ENCODE results near the gene DPP7.
A peak's percentile ranks its signal among the peaks of the same experiment; 100 is the strongest.
"Not testable (repeated sequence)": the region's sequence is repeated elsewhere in the genome, so short reads cannot be mapped to it uniquely, and the experiment has no call there.

DPP7 gene

GRCh38 chr9:137123468-137123837 is 8.9 kb upstream of the DPP7 start:
- no peak overlapping the region for H3K4me3 ChIP-seq (replicated peaks; ENCODE audit: insufficient read depth, low read length)
- DNase-seq (ENCODE audit: low read depth in 1 of 2, low spot score in 1 of 2) = no peak
- no peaks in the 10 kb centered on the region for H3K27me3 ChIP-seq (ENCODE audit: insufficient read depth, poor library complexity, severe bottlenecking)
- TF ChIP-seq SPI1 (IDR thresholded peaks at IDR 0.05; ENCODE audit: borderline replicate concordance, low read depth) = no peak
- TF ChIP-seq, protein P1, sequence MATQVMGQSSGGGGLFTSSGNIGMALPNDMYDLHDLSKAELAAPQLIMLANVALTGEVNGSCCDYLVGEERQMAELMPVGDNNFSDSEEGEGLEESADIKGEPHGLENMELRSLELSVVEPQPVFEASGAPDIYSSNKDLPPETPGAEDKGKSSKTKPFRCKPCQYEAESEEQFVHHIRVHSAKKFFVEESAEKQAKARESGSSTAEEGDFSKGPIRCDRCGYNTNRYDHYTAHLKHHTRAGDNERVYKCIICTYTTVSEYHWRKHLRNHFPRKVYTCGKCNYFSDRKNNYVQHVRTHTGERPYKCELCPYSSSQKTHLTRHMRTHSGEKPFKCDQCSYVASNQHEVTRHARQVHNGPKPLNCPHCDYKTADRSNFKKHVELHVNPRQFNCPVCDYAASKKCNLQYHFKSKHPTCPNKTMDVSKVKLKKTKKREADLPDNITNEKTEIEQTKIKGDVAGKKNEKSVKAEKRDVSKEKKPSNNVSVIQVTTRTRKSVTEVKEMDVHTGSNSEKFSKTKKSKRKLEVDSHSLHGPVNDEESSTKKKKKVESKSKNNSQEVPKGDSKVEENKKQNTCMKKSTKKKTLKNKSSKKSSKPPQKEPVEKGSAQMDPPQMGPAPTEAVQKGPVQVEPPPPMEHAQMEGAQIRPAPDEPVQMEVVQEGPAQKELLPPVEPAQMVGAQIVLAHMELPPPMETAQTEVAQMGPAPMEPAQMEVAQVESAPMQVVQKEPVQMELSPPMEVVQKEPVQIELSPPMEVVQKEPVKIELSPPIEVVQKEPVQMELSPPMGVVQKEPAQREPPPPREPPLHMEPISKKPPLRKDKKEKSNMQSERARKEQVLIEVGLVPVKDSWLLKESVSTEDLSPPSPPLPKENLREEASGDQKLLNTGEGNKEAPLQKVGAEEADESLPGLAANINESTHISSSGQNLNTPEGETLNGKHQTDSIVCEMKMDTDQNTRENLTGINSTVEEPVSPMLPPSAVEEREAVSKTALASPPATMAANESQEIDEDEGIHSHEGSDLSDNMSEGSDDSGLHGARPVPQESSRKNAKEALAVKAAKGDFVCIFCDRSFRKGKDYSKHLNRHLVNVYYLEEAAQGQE (IDR thresholded peaks at IDR 0.05; ENCODE audit: insufficient replicate concordance, low read depth) = no peak
- no peak for TF ChIP-seq GABPA (IDR thresholded peaks at IDR 0.05; ENCODE audit: low read depth)
- TF ChIP-seq POLR2AphosphoS5 (IDR thresholded peaks at IDR 0.05; ENCODE audit: low read depth) = no peak
- TF ChIP-seq CTCF (IDR thresholded peaks at IDR 0.05; ENCODE audit: insufficient read depth, low read length) = no peak
- no peak overlapping the region for H3K27ac ChIP-seq (replicated peaks)

- not testable (repeated sequence) for DNase-seq (ENCODE audit: low read depth in 1 of 2, low spot score in 1 of 2); H3K4me3 ChIP-seq (replicated peaks; ENCODE audit: insufficient read depth, low read length); H3K27ac ChIP-seq (replicated peaks)
Measured at GRCh38 chr9:137122796-137123467, 8.4 kb upstream of the DPP7 start.

DNA sequence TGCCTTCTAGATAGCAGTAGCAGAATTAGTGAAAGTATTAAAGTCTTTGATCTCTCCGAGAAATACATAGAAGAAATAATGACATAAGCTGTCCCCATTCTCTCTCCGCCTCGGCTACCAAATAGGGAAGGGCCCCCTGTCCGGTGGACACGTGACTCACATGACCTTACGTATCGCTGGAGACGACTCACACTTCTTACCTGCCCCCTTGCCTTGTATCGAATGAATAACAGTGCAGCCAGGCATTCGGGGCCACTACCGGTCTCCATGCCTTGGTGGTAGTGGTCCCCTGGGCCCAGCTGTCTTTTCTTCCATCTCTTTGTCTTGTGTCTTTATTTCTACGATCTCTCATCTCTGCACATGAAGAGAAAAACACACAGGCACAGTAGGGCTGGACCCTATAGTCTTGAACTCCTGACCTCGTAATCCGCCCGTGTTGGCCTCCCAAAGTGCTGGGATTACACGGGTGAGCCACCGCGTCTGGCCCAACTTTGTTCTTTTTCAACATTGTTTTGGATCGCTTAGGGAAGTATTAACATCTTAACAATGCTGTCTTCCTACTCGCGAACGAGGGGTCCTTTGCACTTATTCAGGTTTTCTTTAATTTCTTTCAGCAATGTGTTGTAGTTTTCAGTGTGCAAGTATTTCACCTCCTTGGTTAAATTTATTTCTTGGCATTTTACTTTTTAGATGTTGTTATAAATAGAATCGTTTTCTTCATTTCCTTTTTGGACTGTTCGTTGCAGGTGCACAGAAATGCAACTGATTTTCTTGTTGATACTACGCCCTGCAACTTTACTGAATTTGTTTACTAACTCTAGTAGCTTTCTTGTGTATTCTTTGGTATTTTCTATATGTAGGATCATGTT is 7.6 kb upstream of the DPP7 start:
- not testable (repeated sequence) for DNase-seq (ENCODE audit: low read depth in 1 of 2, low spot score in 1 of 2); H3K4me3 ChIP-seq (replicated peaks; ENCODE audit: insufficient read depth, low read length); H3K27ac ChIP-seq (replicated peaks); H3K27me3 ChIP-seq (ENCODE audit: insufficient read depth, poor library complexity, severe bottlenecking)

More at GRCh38 chr9:137122796-137123467, 8.4 kb upstream of the DPP7 start:
- H3K27me3 ChIP-seq (ENCODE audit: insufficient read depth, poor library complexity, severe bottlenecking) = not testable (repeated sequence)

DNA sequence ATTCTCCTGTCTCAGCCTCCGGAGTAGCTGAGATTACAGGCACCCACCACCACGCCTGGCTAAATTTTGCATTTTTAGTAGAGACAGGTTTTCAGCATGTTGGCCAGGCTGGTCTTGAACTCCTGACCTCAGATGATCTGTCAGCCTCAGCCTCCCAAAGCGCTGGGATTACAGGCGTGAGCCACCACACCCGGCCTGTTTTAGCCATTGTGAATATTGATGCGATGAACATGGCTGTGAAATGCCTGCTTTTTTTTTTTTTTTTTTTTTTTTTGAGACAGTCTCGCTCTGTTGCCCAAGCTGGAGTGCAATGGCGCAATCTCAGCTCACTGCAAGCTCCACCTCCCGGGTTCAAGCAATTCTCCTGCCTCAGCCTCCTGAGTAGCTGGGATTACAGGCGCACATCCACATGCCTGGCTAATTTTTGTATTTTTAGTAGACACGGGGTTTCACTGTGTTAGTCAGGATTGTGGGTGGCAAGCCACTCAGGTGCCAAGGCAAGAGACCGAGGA is 3.6 kb upstream of the DPP7 start:
- H3K4me3 ChIP-seq (replicated peaks; ENCODE audit: insufficient read depth, low read length); H3K27me3 ChIP-seq (ENCODE audit: insufficient read depth, poor library complexity, severe bottlenecking); H3K27ac ChIP-seq (replicated peaks): not testable (repeated sequence)
- DNase-seq (ENCODE audit: low read depth in 1 of 2, low spot score in 1 of 2) = peak in 1 of 2 experiments; percentile 79

GRCh38 chr9:137117269-137117731 is 2.8 kb upstream of the DPP7 start:
- no peak for DNase-seq (ENCODE audit: low read depth in 1 of 2, low spot score in 1 of 2)
- no peak overlapping the region for H3K27ac ChIP-seq (replicated peaks)
- H3K27me3 ChIP-seq (ENCODE audit: insufficient read depth, poor library complexity, severe bottlenecking) = no peaks in the 10 kb centered on the region
- TF ChIP-seq SPI1 (IDR thresholded peaks at IDR 0.05; ENCODE audit: borderline replicate concordance, low read depth) (no peak), GABPA (IDR thresholded peaks at IDR 0.05; ENCODE audit: low read depth) (no peak), POLR2AphosphoS5 (IDR thresholded peaks at IDR 0.05; ENCODE audit: low read depth) (no peak), CTCF (IDR thresholded peaks at IDR 0.05; ENCODE audit: insufficient read depth, low read length) (no peak)
- TF ChIP-seq, protein P1 (IDR thresholded peaks at IDR 0.05; ENCODE audit: insufficient replicate concordance, low read depth) = no peak
- H3K4me3 ChIP-seq (replicated peaks; ENCODE audit: insufficient read depth, low read length) = no peak overlapping the region

Measured in HL-60 (cell line).